Tibial nerve (tissue), 4 donors: ENCODE results near the gene GGTLC2. TPM values are rescaled to one million over a fixed set of nuclear protein-coding genes. Genes with fewer than 3 reads are reported as not detected.

ENCODE experiments used
- DNase-seq, 2 donors: peaks; one replicate each; pipeline ENCODE4 v3.0.0-alpha.2; 2019; ENCODE audit warnings: low spot score in 2 of 2
- H3K27ac ChIP-seq, 4 donors: fragments of 200-600 bp; sonication (generic) in 3 of 4; one replicate each; pipeline ENCODE4 v1.5.1; 2017 to 2019; ENCODE audit warnings: mild to moderate bottlenecking in 1 of 4
- H3K27me3 ChIP-seq, 2 donors: fragments of 200-600 bp; sonication (generic) in 1 of 2; one replicate each; pipeline versions ENCODE4 v1.5.1 to v1.6.0; 2017 to 2019
- H3K36me3 ChIP-seq, 3 donors: fragments of 200-600 bp; sonication (generic); one replicate each; pipeline ENCODE4 v1.5.1; 2018 to 2019
- H3K4me1 ChIP-seq, 4 donors: fragments of 200-600 bp; sonication (generic) in 3 of 4; one replicate each; pipeline ENCODE4 v1.5.1; 2017 to 2019
- H3K4me3 ChIP-seq, 4 donors: fragments of 200-600 bp; sonication (generic) in 3 of 4; one replicate each; pipeline ENCODE4 v1.5.1; 2017 to 2019; ENCODE audit warnings: mild to moderate bottlenecking in 1 of 4, moderate library complexity in 1 of 4
- H3K9me3 ChIP-seq, 4 donors: fragments of 200-600 bp; sonication (generic) in 3 of 4; one replicate each; pipeline ENCODE4 v1.5.1; 2017 to 2019
- CTCF ChIP-seq, 5 experiments: fragments of 200-600 bp in 3 of 5; fragments of 450-650 bp in 2 of 5; sonication (generic) in 3 of 5; IDR thresholded peaks; one replicate each; pipeline ENCODE4 v1.5.1; 2016 to 2019; ENCODE audit warnings: antibody characterized with exemption in 5 of 5, mild to moderate bottlenecking in 3 of 5, moderate library complexity in 2 of 5
- EP300 ChIP-seq, 2 donors: sonication (generic); formaldehyde crosslinking; IDR thresholded peaks; one replicate each; pipeline ENCODE4 v1.6.1; 2017; ENCODE audit warnings: antibody characterized with exemption in 2 of 2, mild to moderate bottlenecking in 1 of 2
- POLR2A ChIP-seq, 2 donors: fragments of 450-650 bp; IDR thresholded peaks; one replicate each; pipeline ENCODE4 v1.6.1; 2017; ENCODE audit warnings: antibody characterized with exemption in 2 of 2, mild to moderate bottlenecking in 2 of 2, moderate library complexity in 2 of 2
- WGBS, 2 donors: methylation state at CpG; one replicate each; pipeline ENCODE4 v1.1.5; 2018; 5-methylcytosine and 5-hydroxymethylcytosine counted together
- total RNA-seq, 4 donors: library from RNA; depleted of rRNA; stranded (reverse); fragments of >200 nt; gene quantifications; one replicate each; pipeline ENCODE4 v1.1.0, GENCODE V29; 2016

Gene GGTLC2
- total RNA-seq, 4 donors from 2014 or later, result not detected

GRCh38 chr22:22663861-22664800 is 19.7 kb downstream of the GGTLC2 start:
- Histone ChIP-seq H3K36me3 (no peaks in the 10 kb centered on the region), H3K27me3 (no peaks in the 10 kb centered on the region), H3K4me3 (no peak overlapping the region), H3K4me1 (no peaks in the 10 kb centered on the region), H3K9me3 (no peaks in the 10 kb centered on the region), H3K27ac (no peak overlapping the region)
- TF ChIP-seq POLR2A (IDR thresholded peaks at IDR 0.05) (no peak), CTCF (IDR thresholded peaks at IDR 0.05) (no peak), EP300 (IDR thresholded peaks at IDR 0.05) (no peak)
- DNase-seq, result no peak
- 73 to 75% methylated on average over 12 to 14 of the region's 14 CpGs for WGBS, 2 donors

GRCh38 chr22:22666307-22667091 is 22.1 kb downstream of the GGTLC2 start:
- no peak overlapping the region for H3K4me3 ChIP-seq
- H3K4me1 ChIP-seq, result no peaks in the 10 kb centered on the region
- no peaks in the 10 kb centered on the region for H3K36me3 ChIP-seq
- DNase-seq, result no peak
- H3K27ac ChIP-seq, result no peak overlapping the region
- no peaks in the 10 kb centered on the region for H3K27me3 ChIP-seq
- TF ChIP-seq POLR2A (IDR thresholded peaks at IDR 0.05) (no peak), CTCF (IDR thresholded peaks at IDR 0.05) (peak in 1 of 5 experiments; percentile 56), EP300 (IDR thresholded peaks at IDR 0.05) (no peak)
- WGBS, 2 donors, result 59 to 65% methylated on average over 6 to 7 of the region's 7 CpGs
- peaks cover 0 to 13% (median 0%) of the 10 kb centered on the region in 4 donors for H3K9me3 ChIP-seq

- no peak for DNase-seq
- no peaks in the 10 kb centered on the region for H3K4me1 ChIP-seq
- H3K36me3 ChIP-seq, result no peaks in the 10 kb centered on the region
- peaks cover 0 to 13% (median 0%) of the 10 kb centered on the region in 4 donors for H3K9me3 ChIP-seq
- no peak for TF ChIP-seq EP300 (IDR thresholded peaks at IDR 0.05)
- TF ChIP-seq POLR2A (IDR thresholded peaks at IDR 0.05), result no peak
- no peak for TF ChIP-seq CTCF (IDR thresholded peaks at IDR 0.05)
- H3K4me3 ChIP-seq, result no peak overlapping the region
- H3K27me3 ChIP-seq, result no peaks in the 10 kb centered on the region
- no peak overlapping the region for H3K27ac ChIP-seq
- WGBS, 2 donors, result 63 to 75% methylated on average over 11 of the region's 11 CpGs
Measured at GRCh38 chr22:22667966-22668880, 23.8 kb downstream of the GGTLC2 start.

GRCh38 chr22:22669093-22669492 is 24.7 kb downstream of the GGTLC2 start:
- WGBS, 2 donors, result 85 to 91% methylated on average over 2 of the region's 2 CpGs
- no peaks in the 10 kb centered on the region for H3K4me1 ChIP-seq

More at GRCh38 chr22:22669093-22669492, 24.7 kb downstream of the GGTLC2 start:
- H3K36me3 ChIP-seq, result no peaks in the 10 kb centered on the region
- H3K27ac ChIP-seq, result no peak overlapping the region
- H3K4me3 ChIP-seq, result no peak overlapping the region
- H3K9me3 ChIP-seq, result peaks cover 0 to 13% (median 0%) of the 10 kb centered on the region in 4 donors
- TF ChIP-seq EP300 (IDR thresholded peaks at IDR 0.05), result no peak
- TF ChIP-seq CTCF (IDR thresholded peaks at IDR 0.05), result no peak
- TF ChIP-seq POLR2A (IDR thresholded peaks at IDR 0.05), result no peak
- DNase-seq, result no peak
- peaks cover 0 to 3% of the 10 kb centered on the region in 2 donors for H3K27me3 ChIP-seq
